Muscle of leg (tissue), 16 donors: ENCODE data around the gene PLA2G4C. TPM values are rescaled to one million over a fixed set of nuclear protein-coding genes. Genes with fewer than 3 reads are reported as not detected.
A peak's percentile ranks its signal among the peaks of the same experiment; 100 is the strongest.

Experiments used
- DNase-seq: peaks from one replicate; pipeline ENCODE4 v3.0.0; 2013
- H3K27ac ChIP-seq: one replicate; pipeline ENCODE4 v1.5.1; 2013; ENCODE audit warnings: mild to moderate bottlenecking, low read length, control low read depth
- H3K27me3 ChIP-seq: one replicate; pipeline ENCODE4 v1.6.1; 2013; ENCODE audit warnings: low read length; ENCODE audit not compliant: control insufficient read depth, insufficient read depth
- H3K36me3 ChIP-seq: one replicate; pipeline ENCODE4 v1.6.1; 2013; ENCODE audit warnings: low read length; ENCODE audit not compliant: control insufficient read depth, insufficient read depth
- H3K4me1 ChIP-seq: one replicate; pipeline ENCODE4 v1.6.1; 2013; ENCODE audit warnings: low read length; ENCODE audit not compliant: control insufficient read depth, insufficient read depth
- H3K4me3 ChIP-seq: one replicate; pipeline ENCODE4 v1.5.1; 2013; ENCODE audit warnings: low read length, control low read depth
- H3K9me3 ChIP-seq: replicated peaks from 2 replicates; pipeline ENCODE4 v1.6.1; 2013; ENCODE audit warnings: low read depth, low read length; ENCODE audit not compliant: control insufficient read depth
- WGBS: methylation state at CpG from one replicate; pipeline ENCODE4 v1.1.5; 2013; ENCODE audit warnings: missing lambda C conversion rate; ENCODE audit not compliant: insufficient coverage; 5-methylcytosine and 5-hydroxymethylcytosine counted together
- long read RNA-seq, 11 donors: transcript quantifications; one replicate each; lab custom pipeline, GENCODE V29; 2026
- polyA plus RNA-seq, 8 donors: library from polyadenylated mRNA; unstranded; fragments of 120-200 nt; gene quantifications; one replicate each; pipeline versions ENCODE4 v1.2.1 to v1.2.3, GENCODE V29; 2013; ENCODE audit warnings: inconsistent platforms in 1 of 8, low replicate concordance in 1 of 8; ENCODE audit not compliant: insufficient read length in 8 of 8, insufficient read depth in 1 of 8
- total RNA-seq: library from RNA; stranded (reverse); fragments of 120-200 nt; gene quantifications from one replicate; pipeline ENCODE4 v1.2.4, GENCODE V29; 2013

Gene PLA2G4C, protein sequence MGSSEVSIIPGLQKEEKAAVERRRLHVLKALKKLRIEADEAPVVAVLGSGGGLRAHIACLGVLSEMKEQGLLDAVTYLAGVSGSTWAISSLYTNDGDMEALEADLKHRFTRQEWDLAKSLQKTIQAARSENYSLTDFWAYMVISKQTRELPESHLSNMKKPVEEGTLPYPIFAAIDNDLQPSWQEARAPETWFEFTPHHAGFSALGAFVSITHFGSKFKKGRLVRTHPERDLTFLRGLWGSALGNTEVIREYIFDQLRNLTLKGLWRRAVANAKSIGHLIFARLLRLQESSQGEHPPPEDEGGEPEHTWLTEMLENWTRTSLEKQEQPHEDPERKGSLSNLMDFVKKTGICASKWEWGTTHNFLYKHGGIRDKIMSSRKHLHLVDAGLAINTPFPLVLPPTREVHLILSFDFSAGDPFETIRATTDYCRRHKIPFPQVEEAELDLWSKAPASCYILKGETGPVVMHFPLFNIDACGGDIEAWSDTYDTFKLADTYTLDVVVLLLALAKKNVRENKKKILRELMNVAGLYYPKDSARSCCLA
- total RNA-seq, result 31.4 TPM
- 10 to 100 TPM; 20.0 to 49.8 (median 32.3) TPM for polyA plus RNA-seq
- long read RNA-seq, donor 1, partial matches to known transcripts, result 0 of 2 reads
- long read RNA-seq, donor 1, other reads (novel, unspliced or antisense), result 0 of 2 reads
- long read RNA-seq, donor 2, result 0 reads
- long read RNA-seq, donor 3, partial matches to known transcripts, result 0 of 2 reads
- long read RNA-seq, donor 3, other reads (novel, unspliced or antisense), result 0 of 2 reads
- long read RNA-seq, donor 4, partial matches to known transcripts, result 0 of 2 reads
- long read RNA-seq, donor 4, other reads (novel, unspliced or antisense), result 0 of 2 reads
- long read RNA-seq, donor 5, partial matches to known transcripts, result 0 of 4 reads
- long read RNA-seq, donor 5, other reads (novel, unspliced or antisense), result 0 of 4 reads
- long read RNA-seq, donor 6, partial matches to known transcripts, result 0 of 3 reads
- long read RNA-seq, donor 6, other reads (novel, unspliced or antisense), result 0 of 3 reads
- long read RNA-seq, donor 7, partial matches to known transcripts, result 0 of 5 reads
- long read RNA-seq, donor 7, other reads (novel, unspliced or antisense), result 0 of 5 reads
- long read RNA-seq, donor 8, partial matches to known transcripts, result 0 of 2 reads
- long read RNA-seq, donor 8, other reads (novel, unspliced or antisense), result 0 of 2 reads
- long read RNA-seq, donor 9, partial matches to known transcripts, result 0 of 5 reads
- long read RNA-seq, donor 9, other reads (novel, unspliced or antisense), result 0 of 5 reads
- long read RNA-seq, donor 10, partial matches to known transcripts, result 5 of 5 reads
- long read RNA-seq, donor 10, other reads (novel, unspliced or antisense), result 0 of 5 reads
- long read RNA-seq, donor 11, partial matches to known transcripts, result 0 of 1 reads
- long read RNA-seq, donor 11, other reads (novel, unspliced or antisense), result 0 of 1 reads

DNA sequence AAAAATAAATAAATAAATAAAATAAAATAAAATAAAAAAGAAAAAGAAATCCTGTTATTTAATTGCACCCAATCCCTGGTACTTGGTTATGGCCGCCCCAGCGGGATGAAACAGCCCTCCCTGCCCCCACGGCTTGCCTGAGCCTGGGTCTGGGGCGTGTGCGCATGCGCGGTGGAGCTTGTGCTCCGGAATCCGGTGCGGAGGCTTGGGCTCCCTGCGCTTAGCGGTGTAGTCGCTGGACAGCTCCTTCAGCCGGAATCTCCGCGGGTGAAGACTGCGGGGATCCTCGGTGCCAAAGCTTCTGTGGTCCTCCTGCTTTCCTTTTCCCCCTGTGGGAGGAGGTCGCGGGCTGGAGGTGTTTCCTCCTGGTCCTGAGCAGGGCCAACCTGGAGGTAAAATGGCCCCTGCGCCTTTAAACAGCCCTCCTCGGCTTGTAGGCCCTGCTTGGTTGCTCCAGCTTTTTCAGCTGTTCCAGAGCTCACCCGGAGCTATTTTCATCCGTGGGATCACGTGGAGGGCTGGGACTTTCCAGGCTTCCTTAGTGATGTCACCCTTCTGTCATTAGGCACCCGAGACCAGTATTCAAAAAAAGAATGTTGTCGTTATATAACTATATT is at the start of gene PLA2G4C:
PLA2G4C (minus strand) TSS at position 468 of the 617 bp plus-strand sequence. CDS start 4,288 bp downstream, outside the sequence.
- peaks cover 47% of the 10 kb centered on the region for H3K4me1 ChIP-seq
- no peaks in the 10 kb centered on the region for H3K27me3 ChIP-seq
- peak within 1 kb of the TSS; percentile 50 for H3K4me3 ChIP-seq
- H3K9me3 ChIP-seq, result no peaks in the 10 kb centered on the region
- H3K27ac ChIP-seq, result peak within 1 kb of the TSS; percentile 99
- DNase-seq, result peak; percentile 96
- WGBS, result 2% methylated on average over 19 of the region's 27 CpGs
- H3K36me3 ChIP-seq, result peaks cover 12% of the 10 kb centered on the region

DNA sequence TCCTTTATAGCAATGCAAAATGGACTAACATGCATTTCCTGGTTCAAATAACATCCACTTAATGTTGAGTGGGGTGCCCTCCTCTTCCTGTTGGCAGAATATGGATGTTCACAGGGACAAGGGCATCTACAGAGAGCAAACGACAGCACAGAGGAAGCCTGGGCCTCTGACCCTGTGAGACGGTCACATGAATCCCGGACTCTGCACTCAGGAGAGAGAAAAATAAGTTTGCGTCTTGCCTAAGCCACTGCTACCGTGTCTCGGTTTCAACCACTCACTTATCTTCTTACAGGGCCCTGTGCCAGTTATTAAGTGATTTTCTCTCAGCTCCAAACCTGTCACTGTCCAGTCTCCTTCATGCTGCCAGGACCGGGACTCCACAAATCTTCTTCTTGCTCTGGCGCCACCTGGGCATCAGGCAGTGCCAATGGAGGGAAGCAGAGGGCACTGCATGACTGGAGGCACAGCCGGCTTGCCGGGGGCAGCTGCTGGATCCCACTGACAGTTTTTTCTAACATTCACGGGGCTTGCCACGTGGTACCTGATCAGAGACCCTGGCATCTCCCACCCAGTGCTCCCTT is 47.7 kb upstream of the PLA2G4C start:
- DNase-seq, result no peak
- 93% methylated on average over 10 of the region's 12 CpGs for WGBS
- no peak overlapping the region for H3K27ac ChIP-seq

DNA sequence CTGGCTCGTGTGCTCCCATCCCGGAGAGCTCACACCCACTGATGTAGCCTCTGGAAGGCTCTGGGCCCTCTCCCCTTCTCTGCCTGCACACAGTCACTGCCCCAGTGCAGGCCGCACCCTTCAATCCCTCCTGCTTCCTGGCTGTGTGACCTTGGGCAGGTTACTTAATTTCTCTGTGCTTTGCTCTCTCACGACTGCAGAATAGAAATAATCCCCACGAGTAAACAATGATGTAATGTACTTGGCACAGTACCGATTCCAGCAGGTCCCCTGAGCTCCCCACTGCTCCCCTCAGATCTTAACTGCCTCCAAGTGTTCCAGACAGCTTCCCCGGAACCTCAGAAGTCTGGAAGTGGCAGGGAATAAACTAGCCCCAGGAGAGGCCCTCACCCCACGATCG is 43.4 kb upstream of the PLA2G4C start:
- peaks cover 5% of the 10 kb centered on the region for H3K4me1 ChIP-seq
- no peak overlapping the region for H3K27ac ChIP-seq
- H3K9me3 ChIP-seq, result no peaks in the 10 kb centered on the region
- no peak for DNase-seq
- H3K4me3 ChIP-seq, result no peak overlapping the region
- H3K27me3 ChIP-seq, result no peaks in the 10 kb centered on the region
- H3K36me3 ChIP-seq, result peaks cover 34% of the 10 kb centered on the region
- WGBS, result 41% methylated on average over 8 of the region's 9 CpGs

More for the DNA sequence above, 47.7 kb upstream of the PLA2G4C start:
- H3K27me3 ChIP-seq, result no peaks in the 10 kb centered on the region
- H3K4me3 ChIP-seq, result no peak overlapping the region
- peaks cover 42% of the 10 kb centered on the region for H3K36me3 ChIP-seq
- no peaks in the 10 kb centered on the region for H3K9me3 ChIP-seq
- no peaks in the 10 kb centered on the region for H3K4me1 ChIP-seq

DNA sequence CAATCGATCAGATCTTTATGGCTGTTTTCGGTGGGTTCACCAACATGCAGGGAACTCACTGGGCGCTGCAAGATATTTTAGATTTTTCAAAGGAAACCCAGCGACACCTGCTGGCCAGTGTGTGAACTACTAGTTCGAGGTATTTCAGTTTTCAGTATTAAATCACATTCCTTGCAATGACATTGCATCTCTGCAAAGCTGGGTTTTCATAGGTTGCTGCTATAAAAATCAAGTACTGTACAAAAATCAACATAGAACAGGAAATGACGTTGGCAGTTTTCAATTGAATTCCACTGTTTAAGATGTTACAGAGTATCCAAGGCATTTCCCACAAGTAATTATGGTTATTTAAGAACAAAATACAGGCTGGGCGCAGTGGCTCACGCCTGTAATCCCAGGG is 41.9 kb upstream of the PLA2G4C start:
- peaks cover 33% of the 10 kb centered on the region for H3K36me3 ChIP-seq
- H3K9me3 ChIP-seq, result no peaks in the 10 kb centered on the region
- H3K4me1 ChIP-seq, result peaks cover 5% of the 10 kb centered on the region
- 10% methylated on average over 3 of the region's 8 CpGs for WGBS
- H3K27ac ChIP-seq, result no peak overlapping the region
- H3K4me3 ChIP-seq, result no peak overlapping the region
- peak; percentile 54 for DNase-seq
- H3K27me3 ChIP-seq, result no peaks in the 10 kb centered on the region

DNA sequence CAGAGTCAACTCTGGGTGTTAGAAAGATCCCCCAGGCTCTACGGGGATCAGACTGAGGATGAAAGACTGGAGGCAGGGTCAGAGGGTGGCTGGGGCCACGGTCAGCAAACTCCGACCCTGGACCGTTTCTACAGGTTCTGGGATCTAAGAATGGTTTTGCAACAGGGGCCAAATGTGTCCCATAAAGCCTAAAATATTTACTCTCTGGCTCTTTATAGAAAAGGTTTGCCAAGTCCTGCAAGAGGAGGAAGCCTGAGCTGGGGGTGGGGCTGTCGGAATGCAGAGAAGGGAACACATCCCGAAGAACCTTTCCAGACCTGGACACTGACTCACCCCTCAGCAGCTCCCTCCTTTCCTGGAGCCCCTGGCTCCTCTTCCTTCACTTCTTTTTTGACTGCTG is 38.8 kb upstream of the PLA2G4C start:
- peak; percentile 55 for DNase-seq
- Histone ChIP-seq H3K9me3 (no peaks in the 10 kb centered on the region), H3K4me1 (peaks cover 5% of the 10 kb centered on the region), H3K27me3 (no peaks in the 10 kb centered on the region), H3K4me3 (no peak overlapping the region), H3K27ac (peak overlapping the region; percentile 35), H3K36me3 (peaks cover 37% of the 10 kb centered on the region)
- WGBS, result 41% methylated on average over 4 of the region's 6 CpGs

DNA sequence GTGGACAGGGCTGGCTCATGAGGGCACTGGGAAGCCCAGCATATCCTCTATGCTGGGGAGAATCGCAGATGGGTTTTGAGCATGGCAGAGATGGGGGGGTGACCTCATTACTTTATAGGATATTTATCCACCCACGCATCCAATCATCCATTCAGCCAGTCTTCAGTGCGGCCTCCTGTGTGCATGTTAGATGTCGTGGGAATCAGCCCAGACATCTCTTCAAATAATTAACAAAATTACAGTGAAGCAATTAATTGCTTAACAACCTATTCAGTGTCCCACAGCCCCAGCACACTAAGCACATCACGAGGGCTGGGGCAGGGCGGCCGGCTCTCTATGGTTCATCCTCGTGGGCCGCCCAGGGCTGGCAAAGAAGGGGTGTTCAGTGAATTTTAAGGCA is 38.0 kb upstream of the PLA2G4C start:
- 93% methylated on average over 4 of the region's 9 CpGs for WGBS
- Histone ChIP-seq H3K27ac (no peak overlapping the region), H3K4me1 (peaks cover 5% of the 10 kb centered on the region), H3K9me3 (no peaks in the 10 kb centered on the region), H3K4me3 (no peak overlapping the region), H3K36me3 (peaks cover 43% of the 10 kb centered on the region), H3K27me3 (no peaks in the 10 kb centered on the region)
- no peak for DNase-seq

DNA sequence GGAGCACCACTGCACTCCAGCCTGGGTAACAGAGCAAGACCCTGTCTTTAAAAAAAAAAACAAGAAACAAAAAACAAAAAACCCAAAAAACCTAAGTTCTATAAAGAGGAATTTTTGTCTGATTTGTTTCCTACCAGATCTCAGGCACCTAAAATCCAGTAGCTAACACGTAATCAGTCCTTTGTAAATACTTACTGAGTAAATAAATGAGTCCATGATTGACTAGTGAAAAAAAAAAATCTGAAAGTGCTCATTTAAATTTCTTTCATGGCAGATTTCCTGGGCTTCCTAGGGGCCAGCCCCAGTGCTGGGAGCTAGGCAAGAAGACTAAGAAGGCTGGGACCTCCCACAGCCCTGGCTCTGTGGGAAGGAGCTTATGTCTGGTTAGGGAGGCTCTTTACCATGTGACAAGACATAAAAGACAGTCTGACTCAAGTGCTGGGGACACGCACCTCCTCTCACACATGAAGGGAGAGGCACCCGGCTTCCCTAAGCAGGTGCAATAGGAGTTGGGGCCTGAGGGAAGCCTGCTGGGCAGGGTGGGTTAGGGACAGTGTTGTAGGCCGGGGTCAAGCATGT is 37.1 kb upstream of the PLA2G4C start:
- Histone ChIP-seq H3K9me3 (no peaks in the 10 kb centered on the region), H3K36me3 (peaks cover 52% of the 10 kb centered on the region), H3K4me1 (peaks cover 5% of the 10 kb centered on the region), H3K27ac (no peak overlapping the region), H3K27me3 (no peaks in the 10 kb centered on the region), H3K4me3 (no peak overlapping the region)
- 83% methylated on average over 1 of the region's 4 CpGs for WGBS
- DNase-seq, result no peak

DNA sequence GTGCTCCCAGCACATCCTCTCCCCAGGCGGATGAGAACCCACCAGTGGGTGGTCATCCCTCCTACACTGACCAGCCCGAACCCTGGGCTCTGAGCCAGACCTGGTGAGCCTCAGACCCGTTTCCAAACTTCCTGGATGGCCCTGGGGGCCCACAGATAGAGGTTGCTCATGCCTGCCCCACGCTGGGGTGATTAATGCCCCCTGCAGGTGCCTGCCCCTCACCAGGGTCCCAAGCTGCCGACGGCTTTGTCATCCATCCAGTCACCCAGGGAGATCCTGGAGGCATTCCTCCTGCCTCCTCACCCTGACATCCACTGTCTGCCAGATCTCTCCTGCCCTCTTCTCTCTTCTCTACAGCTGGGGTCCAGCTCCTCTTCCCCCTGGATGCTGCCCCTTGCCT is 28.4 kb upstream of the PLA2G4C start:
- peaks cover 3% of the 10 kb centered on the region for H3K4me1 ChIP-seq
- peaks cover 50% of the 10 kb centered on the region for H3K36me3 ChIP-seq
- WGBS, result 75% methylated on average over 6 of the region's 6 CpGs
- H3K27ac ChIP-seq, result no peak overlapping the region
- H3K27me3 ChIP-seq, result no peaks in the 10 kb centered on the region
- no peak for DNase-seq
- H3K9me3 ChIP-seq, result no peaks in the 10 kb centered on the region
- no peak overlapping the region for H3K4me3 ChIP-seq

DNA sequence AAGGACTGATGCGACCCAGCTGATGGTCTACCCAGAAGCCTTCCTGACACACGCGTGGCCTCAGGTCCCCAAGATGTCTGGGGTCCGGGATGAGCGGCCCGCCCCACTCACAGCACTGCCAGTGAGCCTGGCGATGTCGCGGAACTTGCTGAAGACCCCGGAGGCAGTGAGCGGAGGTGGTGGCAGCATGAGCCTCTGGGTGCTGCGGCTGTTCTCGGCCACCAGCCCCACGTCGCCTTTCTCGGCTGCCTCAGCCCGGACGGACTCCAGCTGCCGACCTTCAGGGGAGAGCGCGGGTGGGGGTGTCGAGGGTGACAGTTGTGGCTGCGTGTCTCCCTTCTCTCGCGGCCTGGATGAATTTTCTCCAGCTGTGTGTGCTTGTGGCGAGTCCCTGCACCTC is 26.8 kb upstream of the PLA2G4C start:
- DNase-seq, result no peak
- H3K4me1 ChIP-seq, result peaks cover 3% of the 10 kb centered on the region
- H3K27me3 ChIP-seq, result no peaks in the 10 kb centered on the region
- peaks cover 42% of the 10 kb centered on the region for H3K36me3 ChIP-seq
- no peak overlapping the region for H3K27ac ChIP-seq
- H3K9me3 ChIP-seq, result no peaks in the 10 kb centered on the region
- 94% methylated on average over 21 of the region's 26 CpGs for WGBS
- H3K4me3 ChIP-seq, result no peak overlapping the region
